Hair follicle dermal papilla cell (primary cell): Measurements from ENCODE around the gene PGLYRP3. TPM values are rescaled to one million over a fixed set of nuclear protein-coding genes. Genes with fewer than 3 reads are reported as not detected.

Source experiments
- small RNA-seq: library from RNA; depleted of rRNA; stranded (forward); fragments of <200 nt; gene quantifications from one replicate; pipeline ENCODE3, GENCODE V24; 2012
- total RNA-seq: library from RNA; depleted of rRNA; stranded (reverse); fragments of >200 nt; gene quantifications from 2 replicates; pipeline ENCODE4 v1.2.3, GENCODE V29; 2012

PGLYRP3 gene, protein sequence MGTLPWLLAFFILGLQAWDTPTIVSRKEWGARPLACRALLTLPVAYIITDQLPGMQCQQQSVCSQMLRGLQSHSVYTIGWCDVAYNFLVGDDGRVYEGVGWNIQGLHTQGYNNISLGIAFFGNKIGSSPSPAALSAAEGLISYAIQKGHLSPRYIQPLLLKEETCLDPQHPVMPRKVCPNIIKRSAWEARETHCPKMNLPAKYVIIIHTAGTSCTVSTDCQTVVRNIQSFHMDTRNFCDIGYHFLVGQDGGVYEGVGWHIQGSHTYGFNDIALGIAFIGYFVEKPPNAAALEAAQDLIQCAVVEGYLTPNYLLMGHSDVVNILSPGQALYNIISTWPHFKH
- not detected in 2 replicates for total RNA-seq

GRCh38 chr1:153312570-153313186 lies at the start of gene PGLYRP3:
Gene PGLYRP3, minus strand, starts transcription at chr1:153312952. Its CDS starts 2,287 bp downstream, at chr1:153310665.

GRCh38 chr1:153357853-153358690 lies 45.3 kb upstream of the PGLYRP3 start, which contains the start of gene S100A9:
Gene S100A9, plus strand, starts transcription at chr1:153357854. Its CDS starts 430 bp downstream, at chr1:153358284.

GRCh38 chr1:153348511-153349362 lies 36.0 kb upstream of the PGLYRP3 start, which contains the start of gene PGLYRP4:
Gene PGLYRP4, minus strand, starts transcription at chr1:153348841. Its CDS starts 909 bp downstream, at chr1:153347932.

GRCh38 chr1:153259387-153259786 lies 53.4 kb downstream of the PGLYRP3 start, which contains the start of gene LORICRIN:
Gene LORICRIN, plus strand, starts transcription at chr1:153259687. Its CDS starts 1,263 bp downstream, at chr1:153260950.

Small RNA genes lying within 50 kb of the gene (small RNA-seq; reads per million reads assigned to genes)
- gene RNU6-160P: not detected

Other genes with a start within 250 kb of the PGLYRP3 start
- not detected in 2 replicates for gene SPRR2B, start 241.3 kb downstream of the PGLYRP3 start, total RNA-seq
- gene SPRR2E, start 218.4 kb downstream of the PGLYRP3 start, total RNA-seq: not detected in 2 replicates
- not detected in 2 replicates for gene SPRR2F, start 199.4 kb downstream of the PGLYRP3 start, total RNA-seq
- not detected in 2 replicates for gene SPRR2G, start 162.1 kb downstream of the PGLYRP3 start, total RNA-seq
- not detected in 2 replicates for gene LELP1, start 109.5 kb downstream of the PGLYRP3 start, total RNA-seq
- not detected in 2 replicates for gene PRR9, start 95.4 kb downstream of the PGLYRP3 start, total RNA-seq
- gene LORICRIN, start 53.3 kb downstream of the PGLYRP3 start, total RNA-seq: not detected in 2 replicates
- gene PGLYRP4, start 35.9 kb upstream of the PGLYRP3 start, total RNA-seq: not detected in 2 replicates
- 0.49 TPM in 1 of 2 replicates, not detected in the other for gene S100A9, start 44.9 kb upstream of the PGLYRP3 start, total RNA-seq
- not detected in 2 replicates for gene S100A12, start 62.7 kb upstream of the PGLYRP3 start, total RNA-seq
- gene S100A8, start 78.1 kb upstream of the PGLYRP3 start, total RNA-seq: not detected in 2 replicates
- not detected in 2 replicates for gene S100A7A, start 103.6 kb upstream of the PGLYRP3 start, total RNA-seq
- not detected in 2 replicates for gene S100A7, start 147.7 kb upstream of the PGLYRP3 start, total RNA-seq
- gene S100A6, start 223.0 kb upstream of the PGLYRP3 start, total RNA-seq: 1,038 and 1,069 TPM in 2 replicates
- gene S100A5, start 228.0 kb upstream of the PGLYRP3 start, total RNA-seq: not detected in 2 replicates
- 874 and 1,480 TPM in 2 replicates for gene S100A4, start 232.9 kb upstream of the PGLYRP3 start, total RNA-seq
- gene S100A3, start 236.3 kb upstream of the PGLYRP3 start, total RNA-seq: 6.3 and 6.6 TPM in 2 replicates